ENCODE measurements around the gene SLC25A2. TPM values are rescaled to one million over a fixed set of nuclear protein-coding genes. Genes with fewer than 3 reads are reported as not detected.

Gene SLC25A2
- total and polyA plus RNA-seq, 10 of the 15 experiments (the other 5 are each of a cell fraction or from before 2014, with no cell fraction given), result 0.09 to 0.44 (median 0.24) TPM; not detected in 6

GRCh38 chr5:141298376-141298775 is 5.5 kb downstream of the SLC25A2 start (continued):
- TF ChIP-seq, protein P1, sequence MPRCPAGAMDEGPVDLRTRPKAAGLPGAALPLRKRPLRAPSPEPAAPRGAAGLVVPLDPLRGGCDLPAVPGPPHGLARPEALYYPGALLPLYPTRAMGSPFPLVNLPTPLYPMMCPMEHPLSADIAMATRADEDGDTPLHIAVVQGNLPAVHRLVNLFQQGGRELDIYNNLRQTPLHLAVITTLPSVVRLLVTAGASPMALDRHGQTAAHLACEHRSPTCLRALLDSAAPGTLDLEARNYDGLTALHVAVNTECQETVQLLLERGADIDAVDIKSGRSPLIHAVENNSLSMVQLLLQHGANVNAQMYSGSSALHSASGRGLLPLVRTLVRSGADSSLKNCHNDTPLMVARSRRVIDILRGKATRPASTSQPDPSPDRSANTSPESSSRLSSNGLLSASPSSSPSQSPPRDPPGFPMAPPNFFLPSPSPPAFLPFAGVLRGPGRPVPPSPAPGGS (IDR thresholded peaks at IDR 0.05; ENCODE audit: borderline replicate concordance, insufficient read depth, low read depth, low read length, poor library complexity, severe bottlenecking), result no peak
- TF ChIP-seq BACH1 (IDR thresholded peaks at IDR 0.05; ENCODE audit: borderline replicate concordance) (no peak), E2F8 (IDR thresholded peaks at IDR 0.05; ENCODE audit: low read depth, partially characterized antibody) (no peak), RAD51 (IDR thresholded peaks at IDR 0.05) (no peak), PRDM15 (CRISPR knock-in tag; IDR thresholded peaks at IDR 0.05) (no peak)
